ENCODE measurements around the gene FOXI3.
"Not testable (repeated sequence)": the region's sequence is repeated elsewhere in the genome, so short reads cannot be mapped to it uniquely, and the experiment has no call there.

FOXI3 gene

GRCh38 chr2:88442473-88442872 lies 10.0 kb downstream of the FOXI3 start:
- 78% methylated on average over 4 of the region's 4 CpGs for WGBS (ENCODE audit: insufficient coverage)
- Histone ChIP-seq H3K27me3 (replicated peaks in 2 of 5; ENCODE audit: control insufficient read depth in 4 of 5, insufficient read depth in 5 of 5, low read length in 4 of 5) (peaks cover 0 to 32% (median 4%) of the 10 kb centered on the region in 5 experiments), H3K27ac (ENCODE audit: insufficient read depth in 1 of 2, low read depth in 1 of 2, low read length in 2 of 2, poor library complexity in 1 of 2, severe bottlenecking in 2 of 2) (no peak overlapping the region), H3K36me3 (ENCODE audit: control insufficient read depth in 4 of 4, insufficient read depth in 4 of 4, low read length in 3 of 4) (no peaks in the 10 kb centered on the region), H3K4me3 (ENCODE audit: control insufficient read depth in 1 of 7, extremely low read depth in 1 of 7, insufficient read depth in 4 of 7, low read depth in 2 of 7, low read length in 6 of 7) (no peak overlapping the region), H3K4me1 (ENCODE audit: control extremely low read depth in 1 of 4, control insufficient read depth in 4 of 4, insufficient read depth in 4 of 4, low read length in 3 of 4) (no peaks in the 10 kb centered on the region), H3K9me3 (ENCODE audit: control extremely low read depth in 1 of 5, control insufficient read depth in 4 of 5, insufficient read depth in 2 of 5, low read depth in 1 of 5, low read length in 4 of 5) (no peaks in the 10 kb centered on the region)
- ChIA-PET POLR2A (no interaction called here), CTCF (no interaction called here)
- DNase-seq = no peak

- CTCF ChIA-PET = no interaction called here
- Histone ChIP-seq H3K27ac (ENCODE audit: insufficient read depth in 1 of 2, low read depth in 1 of 2, low read length in 2 of 2, poor library complexity in 1 of 2, severe bottlenecking in 2 of 2) (no peak overlapping the region), H3K27me3 (replicated peaks in 2 of 5; ENCODE audit: control insufficient read depth in 4 of 5, insufficient read depth in 5 of 5, low read length in 4 of 5) (peaks cover 0 to 27% (median 4%) of the 10 kb centered on the region in 5 experiments), H3K4me1 (ENCODE audit: control extremely low read depth in 1 of 4, control insufficient read depth in 4 of 4, insufficient read depth in 4 of 4, low read length in 3 of 4) (no peaks in the 10 kb centered on the region), H3K36me3 (ENCODE audit: control insufficient read depth in 4 of 4, insufficient read depth in 4 of 4, low read length in 3 of 4) (no peaks in the 10 kb centered on the region), H3K4me3 (ENCODE audit: control insufficient read depth in 1 of 7, extremely low read depth in 1 of 7, insufficient read depth in 4 of 7, low read depth in 2 of 7, low read length in 6 of 7) (no peak overlapping the region), H3K9me3 (ENCODE audit: control extremely low read depth in 1 of 5, control insufficient read depth in 4 of 5, insufficient read depth in 2 of 5, low read depth in 1 of 5, low read length in 4 of 5) (no peaks in the 10 kb centered on the region)
- POLR2A ChIA-PET = no interaction called here
- WGBS (ENCODE audit: insufficient coverage) = 92% methylated on average over 5 of the region's 5 CpGs
- DNase-seq = no peak
Measured at GRCh38 chr2:88442061-88442460, 10.4 kb downstream of the FOXI3 start.

- ChIA-PET POLR2A (no interaction called here), CTCF (no interaction called here)
- H3K4me3 ChIP-seq (ENCODE audit: control insufficient read depth in 1 of 7, extremely low read depth in 1 of 7, insufficient read depth in 4 of 7, low read depth in 2 of 7, low read length in 6 of 7) = no peak overlapping the region
- H3K36me3 ChIP-seq (ENCODE audit: control insufficient read depth in 4 of 4, insufficient read depth in 4 of 4, low read length in 3 of 4) = no peaks in the 10 kb centered on the region
- WGBS (ENCODE audit: insufficient coverage) = 89% methylated on average over 4 of the region's 4 CpGs
- H3K4me1 ChIP-seq (ENCODE audit: control extremely low read depth in 1 of 4, control insufficient read depth in 4 of 4, insufficient read depth in 4 of 4, low read length in 3 of 4) = no peaks in the 10 kb centered on the region
- peaks cover 0 to 13% (median 2%) of the 10 kb centered on the region in 5 experiments for H3K27me3 ChIP-seq (replicated peaks in 2 of 5; ENCODE audit: control insufficient read depth in 4 of 5, insufficient read depth in 5 of 5, low read length in 4 of 5)
- DNase-seq = no peak
- H3K27ac ChIP-seq (ENCODE audit: insufficient read depth in 1 of 2, low read depth in 1 of 2, low read length in 2 of 2, poor library complexity in 1 of 2, severe bottlenecking in 2 of 2) = no peak overlapping the region
- H3K9me3 ChIP-seq (ENCODE audit: control extremely low read depth in 1 of 5, control insufficient read depth in 4 of 5, insufficient read depth in 2 of 5, low read depth in 1 of 5, low read length in 4 of 5) = no peaks in the 10 kb centered on the region
Measured at GRCh38 chr2:88437010-88437409, 15.5 kb downstream of the FOXI3 start.

- POLR2A ChIA-PET = no interaction called here
- DNase-seq = no peak
- H3K27me3 ChIP-seq (replicated peaks in 2 of 5; ENCODE audit: control insufficient read depth in 4 of 5, insufficient read depth in 5 of 5, low read length in 4 of 5) = no peaks in the 10 kb centered on the region
- H3K36me3 ChIP-seq (ENCODE audit: control insufficient read depth in 4 of 4, insufficient read depth in 4 of 4, low read length in 3 of 4) = no peaks in the 10 kb centered on the region
- H3K4me1 ChIP-seq (ENCODE audit: control extremely low read depth in 1 of 4, control insufficient read depth in 4 of 4, insufficient read depth in 4 of 4, low read length in 3 of 4) = no peaks in the 10 kb centered on the region
- WGBS (ENCODE audit: insufficient coverage) = 96% methylated on average over 4 of the region's 7 CpGs
- H3K9me3 ChIP-seq (ENCODE audit: control extremely low read depth in 1 of 5, control insufficient read depth in 4 of 5, insufficient read depth in 2 of 5, low read depth in 1 of 5, low read length in 4 of 5) = no peaks in the 10 kb centered on the region
- H3K4me3 ChIP-seq (ENCODE audit: control insufficient read depth in 1 of 7, extremely low read depth in 1 of 7, insufficient read depth in 4 of 7, low read depth in 2 of 7, low read length in 6 of 7) = no peak overlapping the region
- H3K27ac ChIP-seq (ENCODE audit: insufficient read depth in 1 of 2, low read depth in 1 of 2, low read length in 2 of 2, poor library complexity in 1 of 2, severe bottlenecking in 2 of 2) = no peak overlapping the region
- CTCF ChIA-PET = no interaction called here
Measured at GRCh38 chr2:88429929-88430328, 22.6 kb downstream of the FOXI3 start.

- ChIA-PET POLR2A (no interaction called here), CTCF (no interaction called here)
- no peaks in the 10 kb centered on the region for H3K9me3 ChIP-seq (ENCODE audit: control extremely low read depth in 1 of 5, control insufficient read depth in 4 of 5, insufficient read depth in 2 of 5, low read depth in 1 of 5, low read length in 4 of 5)
- DNase-seq = no peak
- no peak overlapping the region for H3K4me3 ChIP-seq (ENCODE audit: control insufficient read depth in 1 of 7, extremely low read depth in 1 of 7, insufficient read depth in 4 of 7, low read depth in 2 of 7, low read length in 6 of 7)
- H3K36me3 ChIP-seq (ENCODE audit: control insufficient read depth in 4 of 4, insufficient read depth in 4 of 4, low read length in 3 of 4) = no peaks in the 10 kb centered on the region
- H3K27ac ChIP-seq (ENCODE audit: insufficient read depth in 1 of 2, low read depth in 1 of 2, low read length in 2 of 2, poor library complexity in 1 of 2, severe bottlenecking in 2 of 2) = no peak overlapping the region
- WGBS (ENCODE audit: insufficient coverage) = 100% methylated on average over 1 of the region's 2 CpGs
- no peaks in the 10 kb centered on the region for H3K27me3 ChIP-seq (replicated peaks in 2 of 5; ENCODE audit: control insufficient read depth in 4 of 5, insufficient read depth in 5 of 5, low read length in 4 of 5)
- H3K4me1 ChIP-seq (ENCODE audit: control extremely low read depth in 1 of 4, control insufficient read depth in 4 of 4, insufficient read depth in 4 of 4, low read length in 3 of 4) = no peaks in the 10 kb centered on the region
Measured at GRCh38 chr2:88423733-88424132, 28.8 kb downstream of the FOXI3 start.

- H3K4me1 ChIP-seq (ENCODE audit: control extremely low read depth in 1 of 4, control insufficient read depth in 4 of 4, insufficient read depth in 4 of 4, low read length in 3 of 4); H3K27ac ChIP-seq (ENCODE audit: insufficient read depth in 1 of 2, low read depth in 1 of 2, low read length in 2 of 2, poor library complexity in 1 of 2, severe bottlenecking in 2 of 2); CTCF ChIA-PET; H3K9me3 ChIP-seq (ENCODE audit: control extremely low read depth in 1 of 5, control insufficient read depth in 4 of 5, insufficient read depth in 2 of 5, low read depth in 1 of 5, low read length in 4 of 5); DNase-seq; H3K36me3 ChIP-seq (ENCODE audit: control insufficient read depth in 4 of 4, insufficient read depth in 4 of 4, low read length in 3 of 4); H3K4me3 ChIP-seq (ENCODE audit: control insufficient read depth in 1 of 7, extremely low read depth in 1 of 7, insufficient read depth in 4 of 7, low read depth in 2 of 7, low read length in 6 of 7); POLR2A ChIA-PET: not testable (repeated sequence)
- WGBS (ENCODE audit: insufficient coverage) = 98% methylated on average over 6 of the region's 9 CpGs
- H3K27me3 ChIP-seq (replicated peaks in 2 of 5; ENCODE audit: control insufficient read depth in 4 of 5, insufficient read depth in 5 of 5, low read length in 4 of 5) = peaks cover 0 to 14% (median 2%) of the 10 kb centered on the region in 5 experiments
Measured at GRCh38 chr2:88419051-88419450, 33.4 kb downstream of the FOXI3 start.

GRCh38 chr2:88416016-88416663 lies 36.4 kb downstream of the FOXI3 start:
- Histone ChIP-seq H3K4me1 (ENCODE audit: control extremely low read depth in 1 of 4, control insufficient read depth in 4 of 4, insufficient read depth in 4 of 4, low read length in 3 of 4) (no peaks in the 10 kb centered on the region), H3K27me3 (replicated peaks in 2 of 5; ENCODE audit: control insufficient read depth in 4 of 5, insufficient read depth in 5 of 5, low read length in 4 of 5) (peaks cover 2 to 14% (median 3%) of the 10 kb centered on the region in 5 experiments), H3K27ac (ENCODE audit: insufficient read depth in 1 of 2, low read depth in 1 of 2, low read length in 2 of 2, poor library complexity in 1 of 2, severe bottlenecking in 2 of 2) (no peak overlapping the region), H3K4me3 (ENCODE audit: control insufficient read depth in 1 of 7, extremely low read depth in 1 of 7, insufficient read depth in 4 of 7, low read depth in 2 of 7, low read length in 6 of 7) (no peak overlapping the region), H3K36me3 (ENCODE audit: control insufficient read depth in 4 of 4, insufficient read depth in 4 of 4, low read length in 3 of 4) (no peaks in the 10 kb centered on the region), H3K9me3 (ENCODE audit: control extremely low read depth in 1 of 5, control insufficient read depth in 4 of 5, insufficient read depth in 2 of 5, low read depth in 1 of 5, low read length in 4 of 5) (no peaks in the 10 kb centered on the region)
- no peak for DNase-seq
- ChIA-PET CTCF (no interaction called here), POLR2A (no interaction called here)
- 78% methylated on average over 2 of the region's 6 CpGs for WGBS (ENCODE audit: insufficient coverage)
